22Rv1 (cell line): ENCODE data around the gene CXXC1.

Experiments
- H3K27ac ChIP-seq: fragments of 450-650 bp; 2 replicates; pipeline ENCODE4 v1.5.1; 2017
- ZFX ChIP-seq: fragments of 450-650 bp; IDR thresholded peaks from 2 replicates; pipeline ENCODE4 v1.6.1; 2017; ENCODE audit warnings: antibody characterized with exemption, borderline replicate concordance
- TF ChIP-seq, protein P1 (sequence below): fragments of 450-650 bp; IDR thresholded peaks from 2 replicates; pipeline ENCODE4 v1.5.1; 2017; ENCODE audit warnings: mild to moderate bottlenecking

Gene CXXC1

DNA sequence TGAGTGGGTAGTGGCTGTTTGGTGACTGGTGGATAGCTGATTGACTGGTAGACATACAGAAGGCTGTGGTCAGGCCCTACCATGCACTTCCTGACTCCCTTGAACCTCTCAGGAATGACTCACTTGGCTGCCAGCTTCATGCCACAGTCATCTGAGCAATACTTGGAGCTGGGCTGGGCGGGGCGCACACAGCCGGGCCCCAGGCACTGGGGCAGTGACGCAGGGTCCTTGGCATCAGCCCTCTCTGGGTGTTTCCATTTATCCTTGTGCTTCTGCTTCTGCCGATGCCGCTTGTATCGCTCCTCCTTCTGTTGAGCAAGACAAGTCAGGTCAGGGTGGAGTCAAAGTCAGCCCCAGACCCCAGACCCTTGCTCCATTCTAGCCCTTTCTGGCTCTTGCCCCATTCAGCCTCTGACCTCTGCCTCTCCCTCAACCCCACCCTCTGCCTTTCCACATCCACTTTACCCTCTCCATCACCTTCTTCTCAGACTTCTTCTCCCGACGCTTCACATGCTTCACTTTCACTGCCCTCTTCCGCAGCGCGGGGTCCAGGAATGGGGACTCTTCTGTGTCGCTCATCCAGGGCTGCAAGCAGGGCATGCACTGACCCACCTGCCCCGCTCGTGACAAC is 3.1 kb downstream of the CXXC1 start:
- TF ChIP-seq, protein P1, sequence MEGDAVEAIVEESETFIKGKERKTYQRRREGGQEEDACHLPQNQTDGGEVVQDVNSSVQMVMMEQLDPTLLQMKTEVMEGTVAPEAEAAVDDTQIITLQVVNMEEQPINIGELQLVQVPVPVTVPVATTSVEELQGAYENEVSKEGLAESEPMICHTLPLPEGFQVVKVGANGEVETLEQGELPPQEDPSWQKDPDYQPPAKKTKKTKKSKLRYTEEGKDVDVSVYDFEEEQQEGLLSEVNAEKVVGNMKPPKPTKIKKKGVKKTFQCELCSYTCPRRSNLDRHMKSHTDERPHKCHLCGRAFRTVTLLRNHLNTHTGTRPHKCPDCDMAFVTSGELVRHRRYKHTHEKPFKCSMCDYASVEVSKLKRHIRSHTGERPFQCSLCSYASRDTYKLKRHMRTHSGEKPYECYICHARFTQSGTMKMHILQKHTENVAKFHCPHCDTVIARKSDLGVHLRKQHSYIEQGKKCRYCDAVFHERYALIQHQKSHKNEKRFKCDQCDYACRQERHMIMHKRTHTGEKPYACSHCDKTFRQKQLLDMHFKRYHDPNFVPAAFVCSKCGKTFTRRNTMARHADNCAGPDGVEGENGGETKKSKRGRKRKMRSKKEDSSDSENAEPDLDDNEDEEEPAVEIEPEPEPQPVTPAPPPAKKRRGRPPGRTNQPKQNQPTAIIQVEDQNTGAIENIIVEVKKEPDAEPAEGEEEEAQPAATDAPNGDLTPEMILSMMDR, result no peak
- TF ChIP-seq ZFX, result no peak
- no peak overlapping the region for H3K27ac ChIP-seq

DNA sequence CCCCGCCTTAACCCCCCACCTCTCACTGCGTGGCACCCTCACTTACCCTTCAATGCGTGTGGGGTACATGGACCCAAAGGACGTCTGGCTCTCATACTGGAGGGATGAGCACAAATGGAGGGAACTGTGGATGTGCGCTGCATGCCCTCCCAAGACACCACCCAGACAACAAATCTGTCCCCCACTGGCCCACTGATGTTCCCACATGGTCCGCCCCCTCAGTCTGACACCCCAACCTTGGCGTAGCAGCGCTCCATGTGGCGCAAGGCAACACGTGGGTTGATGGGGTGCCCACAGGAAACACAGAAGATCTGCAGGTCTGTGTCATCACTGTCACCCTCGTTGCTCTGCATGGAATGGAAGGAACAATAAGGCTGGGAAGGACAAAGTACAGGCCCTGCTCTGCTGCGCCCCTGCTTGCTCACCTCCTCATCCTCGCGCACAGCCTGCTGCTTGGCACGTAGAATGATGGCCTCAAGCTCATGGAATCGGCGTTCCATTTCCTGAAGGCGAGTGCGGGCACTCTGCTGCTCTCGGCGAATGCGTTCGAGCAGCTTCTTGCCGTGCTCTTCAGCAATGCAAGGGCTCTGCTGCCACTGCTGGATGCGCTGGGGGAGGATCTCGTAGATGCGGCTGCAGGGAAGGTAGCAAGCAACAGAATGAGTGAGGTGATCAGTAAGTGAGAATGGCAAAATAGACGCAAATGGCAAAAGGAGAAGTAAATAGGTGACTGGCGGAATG is 3.9 kb downstream of the CXXC1 start:
- no peak overlapping the region; the same call in 1 of the 2 replicates for H3K27ac ChIP-seq
- no peak for TF ChIP-seq ZFX
- TF ChIP-seq, protein P1, result no peak

DNA sequence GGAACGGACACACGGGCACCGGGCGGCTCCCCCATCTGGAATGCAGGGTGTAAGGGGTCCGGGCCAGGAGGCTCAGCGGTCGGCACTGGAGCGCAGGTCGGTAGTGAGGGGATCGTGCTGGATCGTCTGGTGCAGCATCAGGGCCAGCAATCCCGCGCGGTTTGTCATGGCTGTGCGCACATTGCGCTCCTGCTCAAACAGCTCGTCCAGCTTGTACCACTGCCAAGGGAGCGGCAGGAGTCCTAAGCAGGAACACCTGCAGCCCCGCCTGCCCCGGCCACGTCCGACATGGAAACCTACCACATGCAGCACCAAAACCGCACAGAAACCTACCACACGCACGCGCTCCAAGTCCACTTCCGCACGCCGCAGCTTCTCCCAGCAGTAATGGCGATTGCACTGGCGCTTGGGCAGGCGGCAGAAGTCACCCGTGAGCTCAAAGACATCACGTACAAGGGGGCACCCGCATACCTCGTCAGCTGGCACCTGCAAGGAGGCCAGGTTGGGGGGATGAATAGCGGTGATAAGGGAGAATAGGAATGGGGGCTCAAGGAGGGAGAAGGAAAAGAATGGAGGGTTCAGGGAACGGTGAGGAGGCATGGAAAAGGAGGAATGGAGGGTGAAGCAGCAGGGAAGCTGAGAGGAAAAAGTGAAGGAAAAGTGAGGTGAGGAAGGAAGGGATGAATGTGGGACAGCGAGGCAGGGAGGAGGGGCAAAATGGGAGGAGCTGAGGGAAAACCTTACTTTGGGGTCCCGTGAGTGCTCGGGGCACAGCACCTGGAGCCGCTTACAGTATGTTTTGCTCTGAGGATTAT is 4.8 kb downstream of the CXXC1 start:
- H3K27ac ChIP-seq, result peak overlapping the region; percentile 89
- no peak for TF ChIP-seq ZFX
- TF ChIP-seq, protein P1, result no peak

DNA sequence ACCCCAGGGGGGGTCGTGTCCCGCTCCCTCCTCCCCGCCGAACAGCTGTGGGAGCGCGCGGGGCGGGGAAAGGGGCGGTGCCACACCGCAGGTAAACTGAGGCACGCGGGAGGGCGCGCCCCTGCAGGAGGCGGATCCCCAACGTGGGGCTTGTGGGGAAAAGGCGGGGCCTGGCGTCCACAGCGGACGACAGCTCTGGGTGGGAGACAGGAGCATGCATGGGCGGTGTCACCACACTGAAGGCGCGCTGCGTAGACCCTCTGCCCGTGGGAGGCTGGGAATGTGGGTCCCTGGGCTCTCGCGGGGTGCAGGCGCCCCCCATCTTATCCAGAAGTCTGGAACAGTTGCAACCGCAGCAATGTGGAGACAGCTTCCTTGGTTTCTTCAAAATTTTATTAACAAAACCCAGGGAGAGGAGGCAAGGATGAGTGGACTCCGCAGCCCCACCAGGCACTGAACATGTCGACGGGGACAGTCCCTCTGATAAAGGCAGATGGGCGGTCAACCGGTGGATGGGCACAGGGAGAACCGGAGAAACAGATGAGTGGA is 5.4 kb downstream of the CXXC1 start:
- TF ChIP-seq ZFX, result no peak
- TF ChIP-seq, protein P1, result no peak
- H3K27ac ChIP-seq, result peak overlapping the region; percentile 89

DNA sequence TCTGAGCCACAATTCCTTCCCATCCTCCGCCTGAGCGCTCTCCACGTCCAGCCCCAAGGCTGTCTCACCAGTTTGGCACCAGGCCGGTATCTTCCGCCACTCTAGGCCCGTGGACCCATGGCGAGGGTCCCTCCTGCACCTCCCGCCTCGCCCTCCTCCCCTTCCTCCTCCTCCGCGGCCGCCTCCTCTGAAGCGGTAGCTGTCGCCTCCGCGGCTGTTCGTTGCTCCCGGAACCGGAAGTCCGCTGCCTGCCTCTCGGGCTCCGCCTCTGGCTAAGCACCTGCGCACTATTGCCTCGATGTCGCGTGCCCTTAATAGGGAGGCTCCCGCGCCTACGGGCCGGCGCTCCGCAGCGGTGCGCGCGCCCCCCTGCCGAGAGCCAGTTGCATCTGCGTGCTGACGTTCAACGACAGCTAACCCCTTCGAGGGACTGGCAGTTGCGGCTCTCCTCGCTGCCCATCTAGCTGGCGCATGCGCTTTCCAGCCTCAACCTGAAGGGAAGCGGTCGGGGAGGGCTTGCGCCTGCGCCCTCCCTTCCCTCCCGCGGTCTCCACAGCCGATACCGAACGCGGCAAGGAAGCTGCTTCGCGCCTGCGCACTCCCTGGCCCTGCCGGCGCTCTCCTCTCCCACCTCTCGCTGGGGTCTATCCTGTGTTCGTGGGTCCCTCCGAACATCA is 6.1 kb downstream of the CXXC1 start, which contains the start of gene MBD1:
Gene MBD1 (minus strand): TSS at position 229 of the 677 bp plus-strand sequence. CDS start 1,531 bp downstream, outside the sequence.
- TF ChIP-seq ZFX, result no peak
- TF ChIP-seq, protein P1, result peak; percentile 15; the same call in 1 of the 2 replicates
- peak within 1 kb of the TSS; percentile 89 for H3K27ac ChIP-seq

DNA sequence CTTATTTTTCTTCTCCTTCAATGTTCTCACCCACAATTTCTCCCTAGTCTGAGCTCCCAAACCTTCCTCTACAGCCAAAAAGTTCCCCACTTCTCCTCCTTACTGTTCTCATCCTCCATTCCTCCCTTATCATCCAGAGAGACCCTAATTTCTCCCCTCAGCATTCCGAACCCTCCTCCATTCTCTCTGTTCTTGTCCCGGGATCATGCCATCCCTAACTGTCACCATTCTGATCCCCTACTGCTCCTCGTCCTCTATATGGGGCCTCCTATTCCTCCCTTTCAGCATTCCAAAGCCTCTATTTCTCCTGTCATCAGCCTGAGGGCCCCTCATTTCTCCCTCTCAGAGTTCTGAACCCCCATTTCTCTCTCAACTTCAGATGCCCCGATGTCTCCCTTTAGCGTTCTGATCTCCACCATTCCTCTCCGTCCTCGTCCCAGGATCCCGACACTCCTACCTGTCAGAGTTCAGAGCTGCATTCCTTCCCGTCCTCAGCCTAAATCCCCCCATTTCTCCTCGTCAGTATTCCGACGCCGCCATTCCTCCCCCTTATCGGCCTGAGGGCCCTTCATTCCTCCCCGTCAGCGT is 6.7 kb downstream of the CXXC1 start:
- no peak for TF ChIP-seq ZFX
- TF ChIP-seq, protein P1, result no peak
- peak overlapping the region; percentile 89 for H3K27ac ChIP-seq
